Activated T-cell treated with anti-CD3 and anti-CD28 coated beads for 1 hour (primary cell): ENCODE measurements around the gene MAN1C1.

Source experiments
- DNase-seq: peaks from one replicate; pipeline ENCODE4 v3.0.0-alpha.2; 2020; ENCODE audit warnings: low read depth

MAN1C1 gene

GRCh38 chr1:25740071-25740470 is 123.5 kb downstream of the MAN1C1 start:
- no peak for DNase-seq

DNA sequence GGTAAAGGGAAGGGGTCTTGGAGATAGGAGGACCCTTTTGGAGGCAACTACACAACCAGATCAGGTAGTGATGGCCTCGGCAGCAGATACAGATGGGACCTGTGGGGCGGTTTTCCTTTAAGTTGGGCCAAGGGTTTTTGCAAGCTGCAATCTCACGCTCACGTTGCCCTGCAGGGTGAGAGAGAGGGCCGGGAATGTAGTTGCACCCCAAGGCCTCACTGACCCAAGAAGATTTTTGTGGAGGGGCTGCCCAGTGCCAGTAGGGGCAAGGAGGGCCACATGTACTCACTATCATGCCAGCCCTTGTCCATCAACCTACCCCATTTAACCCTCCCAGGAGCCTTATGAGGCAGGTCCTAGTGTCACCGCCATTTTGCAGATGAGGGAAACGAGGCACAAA is 125.7 kb downstream of the MAN1C1 start:
- DNase-seq, result no peak

- no peak for DNase-seq
Measured at GRCh38 chr1:25743164-25744139, 126.9 kb downstream of the MAN1C1 start.

GRCh38 chr1:25744140-25744581 is 127.6 kb downstream of the MAN1C1 start:
- no peak for DNase-seq

- DNase-seq, result no peak
Measured at GRCh38 chr1:25744636-25745425, 128.2 kb downstream of the MAN1C1 start.

GRCh38 chr1:25746299-25747045 is 129.9 kb downstream of the MAN1C1 start:
- no peak for DNase-seq

- DNase-seq, result no peak
Measured at GRCh38 chr1:25747046-25747719, 130.6 kb downstream of the MAN1C1 start.

DNA sequence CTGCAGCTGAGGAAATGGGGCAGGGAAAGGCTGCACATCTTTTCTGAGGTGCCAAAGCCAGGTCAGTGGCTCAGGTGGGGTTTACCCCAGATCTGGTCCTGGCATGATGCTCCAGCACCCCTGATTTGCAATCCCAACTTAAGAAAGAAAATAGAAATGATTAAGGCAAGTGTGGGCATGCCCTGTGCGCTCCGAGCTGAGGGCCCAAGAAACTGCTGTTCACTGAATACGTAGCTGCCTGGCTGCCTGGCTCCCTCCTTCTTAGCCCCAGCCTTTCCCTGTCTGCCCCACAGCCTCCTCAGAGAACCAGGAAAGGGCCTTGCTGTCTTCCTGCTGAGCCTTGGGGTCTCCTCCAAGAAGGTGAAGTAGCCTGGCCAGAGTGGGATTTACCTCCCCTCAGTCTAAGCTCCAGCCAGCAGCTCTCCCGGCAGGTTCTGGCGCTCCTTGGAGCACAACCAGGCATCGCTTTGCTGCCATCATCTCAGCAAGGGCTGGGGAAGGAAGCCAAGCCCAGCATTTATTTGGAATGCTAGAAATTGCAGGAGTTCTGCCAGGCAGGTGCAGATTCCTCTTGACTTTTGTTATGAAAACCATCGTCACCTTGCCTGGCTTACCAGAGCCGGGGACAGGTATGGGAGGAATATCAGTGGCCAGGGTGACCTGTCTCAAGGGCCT is 132.1 kb downstream of the MAN1C1 start:
- no peak for DNase-seq

DNA sequence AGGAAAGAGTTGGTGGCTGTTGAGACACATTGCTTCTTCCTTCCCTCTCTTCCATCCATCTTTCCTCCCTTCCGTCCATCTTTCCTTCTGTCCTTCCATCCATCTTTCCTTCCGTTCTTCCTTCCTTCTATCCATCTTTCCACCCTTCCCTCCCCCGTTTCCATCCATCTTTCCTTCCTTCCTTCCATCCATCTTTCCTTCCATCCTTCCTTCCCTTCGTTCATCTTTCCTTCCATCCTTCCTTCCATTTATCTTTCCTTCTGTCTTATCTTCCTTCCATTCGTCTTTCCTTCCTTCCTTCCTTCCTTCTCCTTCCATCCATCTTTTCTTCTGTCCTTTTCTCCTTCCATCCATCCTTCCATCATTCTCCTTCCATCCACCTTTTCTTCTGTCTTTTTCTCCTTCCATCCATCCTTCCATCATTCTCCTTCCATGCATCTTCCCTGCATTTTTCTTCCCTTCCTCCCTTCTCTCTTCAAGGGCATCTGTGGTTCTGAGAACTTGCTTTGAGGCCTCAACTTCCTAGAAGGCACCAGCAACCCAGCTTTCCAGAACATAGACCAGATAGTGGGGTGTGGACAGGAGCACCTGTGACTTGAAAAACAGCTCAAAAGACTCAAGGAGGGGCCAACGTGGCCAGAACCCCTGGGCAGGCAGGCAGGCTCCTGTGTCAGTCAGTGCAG is 134.5 kb downstream of the MAN1C1 start:
- no peak for DNase-seq

GRCh38 chr1:25754470-25755181 is 138.0 kb downstream of the MAN1C1 start:
- DNase-seq, result peak; percentile 15

DNA sequence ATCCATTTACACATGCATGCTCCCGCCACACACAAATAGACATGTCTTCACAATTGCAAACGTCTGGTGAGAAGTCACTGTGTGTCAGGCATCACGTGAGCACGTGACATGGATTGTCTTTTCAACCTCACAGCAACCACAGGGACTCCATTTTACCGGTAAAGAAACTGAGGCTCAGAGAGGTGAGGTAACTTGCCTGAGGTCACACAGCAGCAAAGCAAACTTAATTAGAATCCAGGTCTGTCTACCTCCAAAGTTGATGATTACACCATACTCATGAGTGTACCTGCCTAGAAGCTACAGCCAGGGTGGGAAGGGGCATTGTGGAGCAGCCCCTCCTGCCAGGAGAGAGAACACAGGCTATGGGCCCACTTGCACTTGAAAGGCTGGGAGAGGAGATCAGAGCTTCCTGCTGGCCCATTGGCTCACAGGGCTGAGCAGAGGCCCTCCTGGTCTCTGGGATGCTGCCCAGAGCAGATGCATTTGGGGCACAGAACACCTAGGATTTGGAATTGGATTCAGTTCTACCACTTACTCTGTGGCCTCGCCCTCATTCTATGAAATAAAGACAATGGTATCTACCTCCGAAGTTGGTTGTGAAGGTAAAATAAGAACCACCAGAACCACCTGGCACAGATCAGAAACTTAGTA is 139.0 kb downstream of the MAN1C1 start:
- no peak for DNase-seq

DNA sequence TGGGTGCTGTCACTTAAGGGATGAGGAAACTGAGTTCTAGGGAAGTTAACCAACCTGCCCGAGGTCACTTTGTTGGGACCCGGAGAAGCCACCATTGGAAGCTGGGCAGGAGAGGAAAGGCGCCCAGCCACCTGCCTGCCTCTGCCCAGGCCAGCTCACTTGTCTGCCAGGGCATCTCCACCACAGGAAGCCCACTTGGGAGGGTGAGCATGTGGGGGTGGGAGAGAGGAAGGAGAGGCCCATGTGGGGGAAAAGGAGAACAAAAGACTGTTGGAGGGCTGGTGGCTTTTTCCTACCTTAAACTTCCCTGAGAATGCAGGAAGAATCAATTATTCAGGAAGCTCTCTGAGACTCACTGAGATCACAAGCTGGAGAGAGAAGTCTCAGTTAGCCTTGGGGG is 139.6 kb downstream of the MAN1C1 start:
- no peak for DNase-seq

- DNase-seq, result no peak
Measured at GRCh38 chr1:25757151-25757845, 140.7 kb downstream of the MAN1C1 start.

- DNase-seq, result no peak
Measured at GRCh38 chr1:25757846-25758185, 141.2 kb downstream of the MAN1C1 start.

DNA sequence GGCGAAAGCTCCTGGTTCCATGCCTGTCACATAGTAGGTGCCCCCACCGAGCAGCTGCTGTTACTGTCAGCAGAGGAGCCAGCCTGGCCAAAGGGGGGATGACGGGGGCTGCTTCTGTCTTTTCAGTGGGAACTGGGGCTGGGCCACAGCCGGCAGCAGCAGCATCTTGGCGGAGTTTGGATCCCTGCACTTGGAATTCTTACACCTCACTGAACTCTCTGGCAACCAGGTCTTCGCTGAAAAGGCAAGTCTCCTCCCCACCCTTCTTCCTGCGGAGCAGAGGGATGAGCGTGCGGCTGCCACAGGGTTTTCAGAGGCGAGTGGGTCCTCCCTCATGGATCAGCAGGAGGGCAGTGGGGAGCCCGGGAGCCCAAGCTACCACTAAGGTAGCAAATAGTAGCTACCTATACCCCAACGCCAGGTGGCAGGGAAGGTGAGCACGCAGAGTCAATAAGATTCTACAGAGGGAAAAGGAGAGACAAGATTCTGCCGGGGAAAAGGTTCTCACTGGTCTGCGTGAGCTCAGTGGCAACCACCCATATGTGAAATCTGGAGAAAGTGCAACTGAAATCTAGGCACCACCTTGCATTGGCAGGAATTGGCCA is 142.0 kb downstream of the MAN1C1 start:
- no peak for DNase-seq

DNA sequence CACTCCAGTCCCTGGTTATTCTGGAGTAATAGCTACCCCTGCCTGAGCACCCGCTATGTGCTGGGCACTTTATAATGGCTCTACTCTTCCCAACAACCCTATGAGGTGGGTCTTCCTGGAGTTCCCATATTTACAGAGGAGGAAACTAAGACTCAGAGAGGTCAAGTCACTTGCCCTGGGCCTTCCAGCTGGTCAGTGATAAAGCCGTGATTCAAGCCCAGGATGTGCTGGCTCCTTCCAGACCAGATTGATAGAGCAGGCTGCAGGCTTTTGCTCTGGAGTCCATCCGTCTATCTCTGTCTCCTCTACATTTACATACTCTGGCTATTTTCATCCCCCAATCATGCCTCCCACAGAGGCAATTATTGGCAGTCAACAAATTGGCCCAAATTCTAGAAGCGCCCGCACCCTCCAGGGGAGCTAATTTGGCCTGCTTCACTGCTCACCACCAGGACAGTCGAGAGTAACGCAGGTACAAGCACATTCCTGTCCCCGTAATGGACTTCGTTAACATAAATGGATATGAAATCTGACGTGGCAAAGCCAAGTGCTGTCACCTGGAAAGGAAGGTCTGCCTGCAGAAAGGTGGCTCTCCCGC is 143.6 kb downstream of the MAN1C1 start:
- DNase-seq, result no peak

GRCh38 chr1:25760871-25761270 is 144.3 kb downstream of the MAN1C1 start:
- DNase-seq, result no peak

- no peak for DNase-seq
Measured at GRCh38 chr1:25763493-25763892, 146.9 kb downstream of the MAN1C1 start.
